Measurements from ENCODE around the gene FIGNL2. TPM values are rescaled to one million over a fixed set of nuclear protein-coding genes. Genes with fewer than 3 reads are reported as not detected.

The FIGNL2 gene
- total RNA-seq, 4 donors from 2014 or later, result 1.1 to 2.1 (median 1.3) TPM

GRCh38 chr12:51774933-51775332 lies 73.6 kb downstream of the FIGNL2 start:
- TF ChIP-seq POLR2A (IDR thresholded peaks at IDR 0.05), result no peak
- TF ChIP-seq, protein P1, sequence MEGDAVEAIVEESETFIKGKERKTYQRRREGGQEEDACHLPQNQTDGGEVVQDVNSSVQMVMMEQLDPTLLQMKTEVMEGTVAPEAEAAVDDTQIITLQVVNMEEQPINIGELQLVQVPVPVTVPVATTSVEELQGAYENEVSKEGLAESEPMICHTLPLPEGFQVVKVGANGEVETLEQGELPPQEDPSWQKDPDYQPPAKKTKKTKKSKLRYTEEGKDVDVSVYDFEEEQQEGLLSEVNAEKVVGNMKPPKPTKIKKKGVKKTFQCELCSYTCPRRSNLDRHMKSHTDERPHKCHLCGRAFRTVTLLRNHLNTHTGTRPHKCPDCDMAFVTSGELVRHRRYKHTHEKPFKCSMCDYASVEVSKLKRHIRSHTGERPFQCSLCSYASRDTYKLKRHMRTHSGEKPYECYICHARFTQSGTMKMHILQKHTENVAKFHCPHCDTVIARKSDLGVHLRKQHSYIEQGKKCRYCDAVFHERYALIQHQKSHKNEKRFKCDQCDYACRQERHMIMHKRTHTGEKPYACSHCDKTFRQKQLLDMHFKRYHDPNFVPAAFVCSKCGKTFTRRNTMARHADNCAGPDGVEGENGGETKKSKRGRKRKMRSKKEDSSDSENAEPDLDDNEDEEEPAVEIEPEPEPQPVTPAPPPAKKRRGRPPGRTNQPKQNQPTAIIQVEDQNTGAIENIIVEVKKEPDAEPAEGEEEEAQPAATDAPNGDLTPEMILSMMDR (IDR thresholded peaks at IDR 0.05), result no peak
- TF ChIP-seq EP300 (IDR thresholded peaks at IDR 0.05), result no peak
- Histone ChIP-seq H3K9me3 (no peaks in the 10 kb centered on the region), H3K4me3 (no peak overlapping the region), H3K27me3 (no peaks in the 10 kb centered on the region), H3K27ac (no peak overlapping the region), H3K36me3 (peaks cover 0 to 8% (median 0%) of the 10 kb centered on the region in 3 donors), H3K4me1 (no peaks in the 10 kb centered on the region)
- 75 to 76% methylated on average over 2 of the region's 2 CpGs for whole genome bisulfite sequencing, 2 donors
- no peak for DNase-seq (ENCODE audit: low spot score in 2 of 2)

- Histone ChIP-seq H3K9me3 (no peaks in the 10 kb centered on the region), H3K4me1 (no peaks in the 10 kb centered on the region), H3K27me3 (no peaks in the 10 kb centered on the region), H3K4me3 (no peak overlapping the region), H3K27ac (no peak overlapping the region), H3K36me3 (peaks cover 0 to 13% (median 0%) of the 10 kb centered on the region in 3 donors)
- TF ChIP-seq, protein P1 (IDR thresholded peaks at IDR 0.05), result no peak
- no peak for TF ChIP-seq POLR2A (IDR thresholded peaks at IDR 0.05)
- peak in 1 of 2 donors; percentile 32 for TF ChIP-seq EP300 (IDR thresholded peaks at IDR 0.05)
- no peak for DNase-seq (ENCODE audit: low spot score in 2 of 2)
- WGBS, 2 donors, result 96 to 99% methylated on average over 2 of the region's 2 CpGs
Measured at GRCh38 chr12:51773145-51773869, 75.2 kb downstream of the FIGNL2 start.

GRCh38 chr12:51771008-51771407 lies 77.5 kb downstream of the FIGNL2 start:
- DNase-seq (ENCODE audit: low spot score in 2 of 2), result no peak
- no peaks in the 10 kb centered on the region for H3K9me3 ChIP-seq
- no peak overlapping the region for H3K4me3 ChIP-seq
- H3K4me1 ChIP-seq, result no peaks in the 10 kb centered on the region
- no peak overlapping the region for H3K27ac ChIP-seq
- H3K27me3 ChIP-seq, result no peaks in the 10 kb centered on the region
- 71 to 77% methylated on average over 1 of the region's 1 CpG for WGBS, 2 donors
- TF ChIP-seq, protein P1 (IDR thresholded peaks at IDR 0.05), result no peak
- TF ChIP-seq POLR2A (IDR thresholded peaks at IDR 0.05) (no peak), EP300 (IDR thresholded peaks at IDR 0.05) (no peak)
- peaks cover 0 to 13% (median 0%) of the 10 kb centered on the region in 3 donors for H3K36me3 ChIP-seq

Other genes with a start within 250 kb of the FIGNL2 start
- under 1 TPM in 2 of 4 donors, not detected in 2; 0.60 to 0.66 TPM for gene ANKRD33, start 39.4 kb upstream of the FIGNL2 start, total RNA-seq
- 100 to 1,000 TPM in 1 of 4 donors, 10 to 100 TPM in 3; 68.4 to 318 (median 80.7) TPM for gene ACVRL1, start 58.8 kb upstream of the FIGNL2 start, total RNA-seq
- 10 to 100 TPM; 11.6 to 19.8 (median 17.1) TPM for gene ACVR1B, start 103.0 kb upstream of the FIGNL2 start, total RNA-seq
- gene TAMALIN, start 158.2 kb upstream of the FIGNL2 start, total RNA-seq, result 10 to 100 TPM; 30.6 to 54.0 (median 37.8) TPM
- 1,000 to 10,000 TPM in 1 of 4 donors, 100 to 1,000 TPM in 3; 390 to 1,252 (median 718) TPM for gene NR4A1, start 202.7 kb upstream of the FIGNL2 start, total RNA-seq
- 10 to 100 TPM; 32.6 to 49.6 (median 37.5) TPM for gene ATG101, start 221.3 kb upstream of the FIGNL2 start, total RNA-seq
- 10 to 100 TPM; 16.5 to 78.7 (median 39.3) TPM for gene SMIM41, start 231.0 kb upstream of the FIGNL2 start, total RNA-seq

All from tibial nerve (tissue), 4 donors.